Body of pancreas (tissue), 4 donors: ENCODE data around the gene CELSR1.

Experiments
- CTCF ChIP-seq, 7 experiments: fragments of 450-650 bp in 4 of 7; fragments of 200-600 bp in 3 of 7; sonication (generic) in 3 of 7; IDR thresholded peaks; one replicate each; pipeline ENCODE4 v1.5.1; 2016 to 2019; ENCODE audit warnings: antibody characterized with exemption in 7 of 7
- POLR2A ChIP-seq, 3 donors: fragments of 450-650 bp; IDR thresholded peaks; one replicate each; pipeline ENCODE4 v1.6.1; 2016; ENCODE audit warnings: antibody characterized with exemption in 3 of 3, mild to moderate bottlenecking in 2 of 3

GRCh38 chr22:46355996-46356471 is 181.4 kb downstream of the CELSR1 start:
- TF ChIP-seq CTCF (IDR thresholded peaks at IDR 0.05) (no peak), POLR2A (IDR thresholded peaks at IDR 0.05) (no peak)
